Measurements from ENCODE around the gene ATP1B3.

DNA sequence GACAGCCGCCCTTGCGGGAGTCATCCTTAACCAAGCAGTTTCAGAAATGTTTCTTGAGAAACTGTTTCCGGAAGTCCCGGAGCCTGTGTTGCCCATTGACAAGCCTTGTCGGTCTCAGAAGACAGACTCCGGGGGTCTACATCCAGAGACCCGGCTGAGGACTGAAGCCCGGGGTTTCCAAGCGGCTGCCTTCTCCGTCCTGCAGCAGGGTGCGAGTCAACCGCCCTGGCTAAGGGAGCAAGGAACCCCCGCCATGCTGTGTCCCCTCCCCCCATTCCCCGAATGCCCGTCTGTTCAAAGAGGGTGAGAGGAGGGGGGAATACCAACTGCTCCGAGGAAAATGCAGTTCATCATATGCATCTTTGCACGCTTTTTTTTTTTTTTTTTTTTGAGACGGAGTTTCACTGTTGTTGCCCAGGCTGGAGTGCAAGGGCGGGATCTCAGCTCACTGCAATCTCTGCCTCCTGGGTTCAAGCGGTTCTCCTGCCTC lies 61.6 kb downstream of the ATP1B3 start:
- TF ChIP-seq ZNF746 (CRISPR knock-in tag; IDR thresholded peaks at IDR 0.05) (no peak), NFIC (IDR thresholded peaks at IDR 0.05; ENCODE audit: low read length) (no peak), POLR2AphosphoS2 (IDR thresholded peaks at IDR 0.05; ENCODE audit: low read depth, low read length) (no peak), MAFG (CRISPR knock-in tag; IDR thresholded peaks at IDR 0.05) (no peak), EHMT2 (IDR thresholded peaks at IDR 0.05; ENCODE audit: borderline replicate concordance, low read depth, low read length) (no peak), CREM (IDR thresholded peaks at IDR 0.05) (no peak), CREM (CRISPR knock-in tag; IDR thresholded peaks at IDR 0.05) (no peak), ZNF709 (CRISPR knock-in tag; IDR thresholded peaks at IDR 0.05) (no peak), POLR2A (IDR thresholded peaks at IDR 0.05; ENCODE audit: insufficient read depth in 1 of 2, low read depth in 2 of 2, low read length in 2 of 2) (no peak), RXRA (CRISPR knock-in tag; IDR thresholded peaks at IDR 0.05) (no peak), RFXAP (CRISPR knock-in tag; IDR thresholded peaks at IDR 0.05; ENCODE audit: borderline replicate concordance) (no peak)

All from HepG2 (cell line).